B cell (primary cell): ENCODE results near the gene ACBD3. TPM values are rescaled to one million over a fixed set of nuclear protein-coding genes. Genes with fewer than 3 reads are reported as not detected.
A peak's percentile ranks its signal among the peaks of the same experiment; 100 is the strongest.
"Not testable (repeated sequence)": the region's sequence is repeated elsewhere in the genome, so short reads cannot be mapped to it uniquely, and the experiment has no call there.

Experiments
- ATAC-seq: fragments of 200-7000 bp; cut with Tn5 transposase; one replicate; pipeline ENCODE4 v1.10.0; 2021; ENCODE audit warnings: low read depth, mild to moderate bottlenecking, moderate number of reproducible peaks, moderate library complexity
- CTCF ChIA-PET: fragments of 350-600 bp; sonication (Branson Sonifier 250); formaldehyde crosslinking; loops from one replicate; lab custom pipeline; 2021; ENCODE audit warnings: antibody characterized with exemption, inconsistent platforms; lab: Charles Lee
- POLR2A ChIA-PET: fragments of 350-600 bp; sonication (Branson Sonifier 250); formaldehyde crosslinking; loops from one replicate; lab custom pipeline; 2021; ENCODE audit warnings: antibody characterized with exemption; lab: Charles Lee
- DNase-seq: peaks from one replicate; pipeline ENCODE4 v3.0.0; 2013
- H2AFZ ChIP-seq: 2 replicates; pipeline ENCODE4 v1.6.1; 2012; ENCODE audit warnings: mild to moderate bottlenecking, low read depth, low read length; ENCODE audit not compliant: insufficient read depth, poor library complexity, severe bottlenecking
- H3K27ac ChIP-seq, 2 donors: 1 replicate in 1 of 2; 2 replicates in 1 of 2; pipeline ENCODE4 v1.5.1; 2012 to 2013; ENCODE audit warnings: low read length in 2 of 2, mild to moderate bottlenecking in 2 of 2, moderate library complexity in 1 of 2
- H3K27me3 ChIP-seq, 4 experiments: fragments of 200-600 bp in 1 of 4; sonication (generic) in 1 of 4; replicated peaks in 1 of 4; 1 replicate in 2 of 4; 2 replicates in 2 of 4; pipeline versions ENCODE4 v1.6.1 to v1.7.0; 2013 to 2016; ENCODE audit warnings: low read length in 3 of 4, mild to moderate bottlenecking in 2 of 4, mixed read lengths in 1 of 4, moderate library complexity in 1 of 4; ENCODE audit not compliant: insufficient read depth in 4 of 4, control insufficient read depth in 3 of 4; ENCODE audit errors: control extremely low read depth in 1 of 4
- H3K36me3 ChIP-seq, 2 experiments: replicated peaks in 1 of 2; 1 replicate in 1 of 2; 2 replicates in 1 of 2; pipeline versions ENCODE4 v1.6.1 to v1.7.1; 2013; ENCODE audit warnings: low read length in 1 of 2; ENCODE audit not compliant: insufficient read depth in 2 of 2, control insufficient read depth in 1 of 2; ENCODE audit errors: control extremely low read depth in 1 of 2, extremely low read depth in 1 of 2
- H3K4me1 ChIP-seq, 2 donors: fragments of 200-600 bp in 1 of 2; sonication (generic) in 1 of 2; 1 replicate in 1 of 2; 2 replicates in 1 of 2; pipeline versions ENCODE4 v1.5.1 to v1.6.1; 2013 to 2017; ENCODE audit warnings: low read length in 2 of 2; ENCODE audit not compliant: control insufficient read depth in 2 of 2, insufficient read depth in 2 of 2
- H3K4me2 ChIP-seq: replicated peaks from 2 replicates; pipeline ENCODE3; 2012; ENCODE audit warnings: mild to moderate bottlenecking, low read depth, low read length; ENCODE audit not compliant: poor library complexity, severe bottlenecking
- H3K4me3 ChIP-seq, 5 experiments: fragments of 200-600 bp in 1 of 5; sonication (generic) in 1 of 5; 1 replicate in 3 of 5; 2 replicates in 2 of 5; pipeline versions ENCODE4 v1.5.1 to v1.7.0; 2011 to 2016; ENCODE audit warnings: low read length in 4 of 5, mild to moderate bottlenecking in 4 of 5, low read depth in 2 of 5, control low read depth in 1 of 5, moderate library complexity in 1 of 5; ENCODE audit not compliant: insufficient read depth in 1 of 5; ENCODE audit errors: control extremely low read depth in 1 of 5, extremely low read depth in 1 of 5
- H3K79me2 ChIP-seq: fragments of 200-600 bp; sonication (generic); one replicate; pipeline ENCODE4 v1.6.0; 2016; ENCODE audit warnings: low read length; ENCODE audit not compliant: control insufficient read depth, insufficient read depth
- H3K9ac ChIP-seq: fragments of 200-600 bp; sonication (generic); 2 replicates; pipeline ENCODE4 v1.6.1; 2017; ENCODE audit warnings: mild to moderate bottlenecking, low read length, moderate library complexity
- H3K9me3 ChIP-seq, 3 donors: one replicate each; pipeline versions ENCODE4 v1.6.1 to v1.7.1; 2013; ENCODE audit warnings: low read length in 2 of 3; ENCODE audit not compliant: control insufficient read depth in 2 of 3, insufficient read depth in 1 of 3; ENCODE audit errors: control extremely low read depth in 1 of 3
- H4K20me1 ChIP-seq: 2 replicates; pipeline ENCODE4 v1.6.0; 2012; ENCODE audit warnings: mild to moderate bottlenecking, low read length; ENCODE audit not compliant: insufficient read depth, control insufficient read depth, poor library complexity, severe bottlenecking
- H3K27ac Mint-ChIP-seq: one replicate; pipeline ENCODE4 v1.8.0; 2021; ENCODE audit warnings: mixed read lengths
- H3K27me3 Mint-ChIP-seq: one replicate; pipeline ENCODE4 v1.8.0; 2021; ENCODE audit warnings: mixed read lengths
- H3K4me1 Mint-ChIP-seq: one replicate; pipeline ENCODE4 v1.8.0; 2021; ENCODE audit warnings: mixed read lengths
- H3K4me3 Mint-ChIP-seq: one replicate; pipeline ENCODE4 v1.8.0; 2021; ENCODE audit warnings: mixed read lengths
- H3K9me3 Mint-ChIP-seq: one replicate; pipeline ENCODE4 v1.8.0; 2022; ENCODE audit warnings: mixed read lengths; ENCODE audit not compliant: insufficient read depth
- EZH2 ChIP-seq: IDR thresholded peaks from 2 replicates; pipeline ENCODE4 v1.6.1; 2012; ENCODE audit warnings: borderline replicate concordance, low read depth, mild to moderate bottlenecking, moderate library complexity, low read length; ENCODE audit not compliant: insufficient read depth, poor library complexity, severe bottlenecking
- WGBS: methylation state at CpG from one replicate; pipeline ENCODE4 v1.1.5; 2013; ENCODE audit warnings: missing lambda C conversion rate; ENCODE audit not compliant: insufficient coverage; 5-methylcytosine and 5-hydroxymethylcytosine counted together
- intact Hi-C: fragments of 100-400 bp; cut with micrococcal nuclease; formaldehyde crosslinking; loops from one replicate; pipeline ENCODE4 v1.10.0; 2022
- polyA plus RNA-seq: library from polyadenylated mRNA; depleted of rRNA; stranded (reverse); fragments of >200 nt; gene quantifications from 2 replicates; pipeline ENCODE4 v1.2.3, GENCODE V29; 2012
- total RNA-seq, 2 donors: library from RNA; stranded (reverse); fragments of 120-200 nt in 1 of 2; gene quantifications; 1 replicate in 1 of 2; 2 replicates in 1 of 2; pipeline versions ENCODE4 v1.2.3 to v1.2.4, GENCODE V29; 2013 to 2022
- TF ChIP-seq, protein P1 (sequence below): fragments of 200-600 bp; IDR thresholded peaks from one replicate; pipeline ENCODE4 v1.8.0; 2022; ENCODE audit warnings: antibody characterized with exemption, mild to moderate bottlenecking

The ACBD3 gene
- total and polyA plus RNA-seq, 2 donors (not counting 1 experiment from before 2014, with no cell fraction given): 16.2 to 60.6 TPM

DNA sequence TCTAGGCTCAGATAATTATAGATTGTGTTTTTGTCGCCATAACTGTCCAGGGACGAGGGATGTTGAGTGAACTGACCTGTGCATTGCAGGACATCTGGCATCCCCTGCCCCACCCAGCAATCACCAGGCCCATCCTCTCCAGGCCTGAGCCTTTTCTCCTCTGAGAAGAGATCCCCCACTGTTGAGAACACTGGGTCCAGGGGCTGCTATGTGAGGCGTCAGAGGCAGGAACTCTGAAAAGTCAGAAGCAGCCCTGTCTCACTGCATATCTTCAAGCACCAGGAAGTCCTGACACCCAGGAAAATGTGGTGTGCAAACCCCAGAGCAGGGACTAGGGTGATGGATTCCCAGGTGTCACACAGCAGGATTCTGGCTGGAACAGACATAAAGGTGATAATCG, 17.1 kb upstream of the ACBD3 start:
- no peaks in the 10 kb centered on the region for H4K20me1 ChIP-seq
- 92% methylated on average over 1 of the region's 4 CpGs for WGBS
- H3K79me2 ChIP-seq: no peaks in the 10 kb centered on the region
- H3K27me3 ChIP-seq: no peaks in the 10 kb centered on the region
- DNase-seq (no peak), ATAC-seq (no peak)
- Mint-ChIP-seq H3K4me3 (no peak overlapping the region), H3K4me1 (peaks cover 19% of the 10 kb centered on the region), H3K9me3 (no peaks in the 10 kb centered on the region), H3K27ac (no peak overlapping the region), H3K27me3 (peaks cover 3% of the 10 kb centered on the region)
- peaks cover 10 to 12% of the 10 kb centered on the region in 2 donors for H3K4me1 ChIP-seq
- CTCF ChIA-PET: no interaction called here
- no peak overlapping the region for H2AFZ ChIP-seq
- H3K9me3 ChIP-seq: no peaks in the 10 kb centered on the region
- H3K9ac ChIP-seq: no peak overlapping the region
- H3K4me2 ChIP-seq: no peak overlapping the region
- POLR2A ChIA-PET: no interaction called here
- H3K27ac ChIP-seq: no peak overlapping the region
- TF ChIP-seq, protein P1, sequence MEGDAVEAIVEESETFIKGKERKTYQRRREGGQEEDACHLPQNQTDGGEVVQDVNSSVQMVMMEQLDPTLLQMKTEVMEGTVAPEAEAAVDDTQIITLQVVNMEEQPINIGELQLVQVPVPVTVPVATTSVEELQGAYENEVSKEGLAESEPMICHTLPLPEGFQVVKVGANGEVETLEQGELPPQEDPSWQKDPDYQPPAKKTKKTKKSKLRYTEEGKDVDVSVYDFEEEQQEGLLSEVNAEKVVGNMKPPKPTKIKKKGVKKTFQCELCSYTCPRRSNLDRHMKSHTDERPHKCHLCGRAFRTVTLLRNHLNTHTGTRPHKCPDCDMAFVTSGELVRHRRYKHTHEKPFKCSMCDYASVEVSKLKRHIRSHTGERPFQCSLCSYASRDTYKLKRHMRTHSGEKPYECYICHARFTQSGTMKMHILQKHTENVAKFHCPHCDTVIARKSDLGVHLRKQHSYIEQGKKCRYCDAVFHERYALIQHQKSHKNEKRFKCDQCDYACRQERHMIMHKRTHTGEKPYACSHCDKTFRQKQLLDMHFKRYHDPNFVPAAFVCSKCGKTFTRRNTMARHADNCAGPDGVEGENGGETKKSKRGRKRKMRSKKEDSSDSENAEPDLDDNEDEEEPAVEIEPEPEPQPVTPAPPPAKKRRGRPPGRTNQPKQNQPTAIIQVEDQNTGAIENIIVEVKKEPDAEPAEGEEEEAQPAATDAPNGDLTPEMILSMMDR: no peak
- no peak for TF ChIP-seq EZH2
- intact Hi-C loops: no loop called here
- H3K36me3 ChIP-seq: no peaks in the 10 kb centered on the region
- H3K4me3 ChIP-seq: no peak overlapping the region

DNA sequence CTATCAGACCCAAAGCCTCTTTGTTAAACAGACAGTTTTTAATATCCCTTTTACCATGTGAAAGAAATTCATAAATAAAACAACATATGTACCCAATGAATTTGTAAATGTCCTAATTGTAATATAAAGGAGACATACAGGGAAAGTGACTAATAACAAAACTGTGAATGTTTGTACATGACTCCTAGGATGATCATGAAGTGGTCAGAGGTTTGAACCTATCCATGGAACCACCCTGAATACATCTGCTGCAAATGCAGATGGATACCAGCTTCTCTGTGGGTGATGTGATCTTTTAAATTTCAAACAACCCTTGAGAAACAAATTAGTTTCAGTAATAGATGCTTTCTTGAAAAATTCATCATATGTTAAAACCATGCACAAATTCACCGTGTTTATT, 16.7 kb upstream of the ACBD3 start:
- H3K79me2 ChIP-seq: no peaks in the 10 kb centered on the region
- H3K4me3 Mint-ChIP-seq: no peak overlapping the region
- TF ChIP-seq, protein P1: no peak
- no peak for TF ChIP-seq EZH2
- H3K27me3 ChIP-seq: no peaks in the 10 kb centered on the region
- H3K4me1 ChIP-seq: peaks cover 10 to 12% of the 10 kb centered on the region in 2 donors
- no peak overlapping the region for H2AFZ ChIP-seq
- intact Hi-C loops: no loop called here
- ATAC-seq (no peak), DNase-seq (no peak)
- peaks cover 19% of the 10 kb centered on the region for H3K4me1 Mint-ChIP-seq
- H3K36me3 ChIP-seq: no peaks in the 10 kb centered on the region
- H3K9me3 ChIP-seq: no peaks in the 10 kb centered on the region
- CTCF ChIA-PET: interaction anchor here (1.6 to 12.0 kb wide), 2 partner anchors 78 to 129 kb away, joined by 10 to 402 read pairs; no protein-coding TSS in a partner anchor
- H3K27ac ChIP-seq: no peak overlapping the region
- peaks cover 3% of the 10 kb centered on the region for H3K27me3 Mint-ChIP-seq
- H3K4me3 ChIP-seq: no peak overlapping the region
- no peak overlapping the region for H3K4me2 ChIP-seq
- no CpG with 5 or more reads among the region's 1 CpG for WGBS
- POLR2A ChIA-PET: no interaction called here
- H4K20me1 ChIP-seq: no peaks in the 10 kb centered on the region
- H3K9ac ChIP-seq: no peak overlapping the region
- H3K27ac Mint-ChIP-seq: no peak overlapping the region
- no peaks in the 10 kb centered on the region for H3K9me3 Mint-ChIP-seq

DNA sequence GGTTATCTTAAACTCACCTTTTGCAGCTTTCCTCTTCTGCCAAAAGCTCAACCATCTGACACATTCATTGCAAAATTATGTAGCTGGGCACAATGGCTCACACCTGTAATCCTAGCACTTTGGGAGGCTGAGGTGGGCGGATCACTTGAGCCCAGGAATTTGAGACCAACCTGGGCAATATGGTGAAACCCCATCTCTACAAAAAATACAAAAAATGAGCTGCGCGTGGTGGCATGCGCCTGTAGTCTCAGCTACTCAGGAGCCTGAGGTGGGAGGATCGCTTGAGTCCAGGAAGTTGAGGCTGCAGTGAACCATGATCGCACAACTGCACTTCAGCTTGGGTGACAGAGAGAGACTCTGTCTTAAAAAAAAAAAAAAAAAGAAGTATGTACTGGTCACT, 16.1 kb upstream of the ACBD3 start:
- H3K9ac ChIP-seq, H3K27me3 ChIP-seq, intact Hi-C loops, H3K4me3 Mint-ChIP-seq, H3K4me3 ChIP-seq, H3K27ac ChIP-seq, H3K9me3 ChIP-seq, H3K4me2 ChIP-seq, H4K20me1 ChIP-seq, H3K9me3 Mint-ChIP-seq, H3K79me2 ChIP-seq, ATAC-seq, H3K27me3 Mint-ChIP-seq, H3K27ac Mint-ChIP-seq, H3K36me3 ChIP-seq, POLR2A ChIA-PET, DNase-seq: not testable (repeated sequence)
- peaks cover 19% of the 10 kb centered on the region for H3K4me1 Mint-ChIP-seq
- 33% methylated on average over 1 of the region's 6 CpGs for WGBS
- CTCF ChIA-PET: interaction anchor here (0.8 to 12.0 kb wide), 3 partner anchors 77 to 901 kb away, joined by 3 to 402 read pairs (median 10); no protein-coding TSS in a partner anchor
- peak overlapping the region; percentile 16 for H2AFZ ChIP-seq
- H3K4me1 ChIP-seq: peaks cover 10 to 12% of the 10 kb centered on the region in 2 donors
